ENCODE measurements around the gene ATL3. TPM values are rescaled to one million over a fixed set of nuclear protein-coding genes. Genes with fewer than 3 reads are reported as not detected.

Gene ATL3
- total and polyA plus RNA-seq, 2 donors (not counting 1 experiment from before 2014, with no cell fraction given), result 8.9 to 33.8 TPM

DNA sequence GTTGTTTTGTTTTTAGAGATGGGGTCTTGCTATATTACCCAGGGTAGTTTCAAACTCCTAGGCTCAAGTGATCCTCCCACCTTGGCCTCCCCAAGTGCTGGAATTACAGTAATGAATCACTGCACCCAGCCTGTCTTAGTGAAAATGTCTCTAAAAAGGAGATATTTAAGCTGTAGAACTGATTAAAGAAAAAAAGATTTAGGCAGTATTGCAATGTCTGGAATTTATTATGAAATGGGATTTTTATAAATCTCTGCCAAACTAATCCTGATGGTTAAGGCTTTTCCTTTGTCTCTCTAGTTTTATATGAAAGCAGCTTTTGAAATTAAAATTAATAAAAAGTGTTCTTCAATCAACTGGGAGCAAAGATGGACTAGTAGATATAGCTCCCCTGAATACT, 59.0 kb downstream of the ATL3 start:
- H3K9ac ChIP-seq (ENCODE audit: low read length), result no peak overlapping the region
- peaks cover 16 to 17% of the 10 kb centered on the region in 2 donors for H3K4me1 ChIP-seq (ENCODE audit: control insufficient read depth in 2 of 2, insufficient read depth in 2 of 2, low read length in 2 of 2)
- H2AFZ ChIP-seq (ENCODE audit: insufficient read depth, low read depth, low read length, poor library complexity, severe bottlenecking), result no peak overlapping the region
- no peaks in the 10 kb centered on the region for H4K20me1 ChIP-seq (ENCODE audit: control insufficient read depth, insufficient read depth, low read length, poor library complexity, severe bottlenecking)
- CTCF ChIA-PET, result interaction anchor here (0.7 kb wide), 1 partner anchor 11 kb away, joined by 3 read pairs; no protein-coding TSS in a partner anchor
- peaks cover 17% of the 10 kb centered on the region for H3K27me3 Mint-ChIP-seq
- ATAC-seq (ENCODE audit: low read depth) (no peak), DNase-seq (no peak)
- no peak overlapping the region for H3K4me2 ChIP-seq (replicated peaks; ENCODE audit: low read depth, low read length, poor library complexity, severe bottlenecking)
- peaks cover 17% of the 10 kb centered on the region for H3K4me1 Mint-ChIP-seq
- H3K27ac Mint-ChIP-seq, result no peak overlapping the region
- H3K9me3 Mint-ChIP-seq (ENCODE audit: insufficient read depth), result no peaks in the 10 kb centered on the region
- intact Hi-C loops (cut with micrococcal nuclease), result loop anchor here (5.0 kb wide), 1 partner anchor 40 kb away; no protein-coding TSS in a partner anchor
- no peaks in the 10 kb centered on the region for H3K36me3 ChIP-seq (replicated peaks in 1 of 2; ENCODE audit: control extremely low read depth in 1 of 2, control insufficient read depth in 1 of 2, extremely low read depth in 1 of 2, insufficient read depth in 2 of 2, low read length in 1 of 2)
- H3K4me3 ChIP-seq (ENCODE audit: control extremely low read depth in 1 of 5, extremely low read depth in 1 of 5, insufficient read depth in 1 of 5, low read depth in 2 of 5, low read length in 4 of 5), result no peak overlapping the region
- no peak overlapping the region for H3K27ac ChIP-seq (ENCODE audit: low read length in 2 of 2)
- peaks cover 0 to 9% (median 0%) of the 10 kb centered on the region in 3 donors for H3K9me3 ChIP-seq (ENCODE audit: control extremely low read depth in 1 of 3, control insufficient read depth in 2 of 3, insufficient read depth in 1 of 3, low read length in 2 of 3)
- H3K4me3 Mint-ChIP-seq, result no peak overlapping the region
- POLR2A ChIA-PET, result no interaction called here
- TF ChIP-seq EZH2 (IDR thresholded peaks at IDR 0.05; ENCODE audit: borderline replicate concordance, insufficient read depth, low read depth, low read length, poor library complexity, severe bottlenecking), result no peak
- TF ChIP-seq CTCF (IDR thresholded peaks at IDR 0.05), result no peak
- H3K79me2 ChIP-seq (ENCODE audit: control insufficient read depth, insufficient read depth, low read length), result no peaks in the 10 kb centered on the region
- peaks cover 0 to 14% (median 7%) of the 10 kb centered on the region in 4 experiments for H3K27me3 ChIP-seq (replicated peaks in 1 of 4; ENCODE audit: control extremely low read depth in 1 of 4, control insufficient read depth in 3 of 4, insufficient read depth in 4 of 4, low read length in 3 of 4)

DNA sequence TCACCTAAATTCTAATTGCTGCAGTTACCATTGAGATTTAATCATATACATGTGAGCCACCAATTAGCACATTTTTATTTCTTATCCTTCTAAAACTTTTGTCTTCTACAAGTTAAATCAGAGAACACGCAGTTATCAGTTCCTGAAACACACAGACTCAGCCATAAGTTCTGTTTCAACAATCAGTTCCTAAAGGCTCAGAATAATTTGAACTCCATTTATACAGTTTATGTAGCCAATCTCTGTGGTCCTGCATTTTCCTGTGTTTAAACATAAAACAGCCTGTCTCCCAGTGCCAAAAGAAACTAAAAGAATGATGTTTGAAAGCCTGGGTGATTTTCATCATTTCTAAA, 59.8 kb downstream of the ATL3 start:
- intact Hi-C loops (cut with micrococcal nuclease), result loop anchor here (5.0 kb wide), 1 partner anchor 39 kb away; no protein-coding TSS in a partner anchor
- H3K4me2 ChIP-seq (replicated peaks; ENCODE audit: low read depth, low read length, poor library complexity, severe bottlenecking), result no peak overlapping the region

More for the DNA sequence above, 59.8 kb downstream of the ATL3 start:
- Histone ChIP-seq H2AFZ (ENCODE audit: insufficient read depth, low read depth, low read length, poor library complexity, severe bottlenecking) (no peak overlapping the region), H3K4me3 (ENCODE audit: control extremely low read depth in 1 of 5, extremely low read depth in 1 of 5, insufficient read depth in 1 of 5, low read depth in 2 of 5, low read length in 4 of 5) (no peak overlapping the region), H3K36me3 (replicated peaks in 1 of 2; ENCODE audit: control extremely low read depth in 1 of 2, control insufficient read depth in 1 of 2, extremely low read depth in 1 of 2, insufficient read depth in 2 of 2, low read length in 1 of 2) (no peaks in the 10 kb centered on the region), H4K20me1 (ENCODE audit: control insufficient read depth, insufficient read depth, low read length, poor library complexity, severe bottlenecking) (no peaks in the 10 kb centered on the region), H3K27me3 (replicated peaks in 1 of 4; ENCODE audit: control extremely low read depth in 1 of 4, control insufficient read depth in 3 of 4, insufficient read depth in 4 of 4, low read length in 3 of 4) (peaks cover 0 to 14% (median 7%) of the 10 kb centered on the region in 4 experiments), H3K9me3 (ENCODE audit: control extremely low read depth in 1 of 3, control insufficient read depth in 2 of 3, insufficient read depth in 1 of 3, low read length in 2 of 3) (peaks cover 0 to 9% (median 0%) of the 10 kb centered on the region in 3 donors), H3K79me2 (ENCODE audit: control insufficient read depth, insufficient read depth, low read length) (no peaks in the 10 kb centered on the region), H3K27ac (ENCODE audit: low read length in 2 of 2) (no peak overlapping the region), H3K4me1 (ENCODE audit: control insufficient read depth in 2 of 2, insufficient read depth in 2 of 2, low read length in 2 of 2) (peaks cover 16 to 17% of the 10 kb centered on the region in 2 donors), H3K9ac (ENCODE audit: low read length) (no peak overlapping the region)
- H3K27me3 Mint-ChIP-seq, result peaks cover 17% of the 10 kb centered on the region
- 83% methylated on average over 1 of the region's 1 CpG for WGBS (ENCODE audit: insufficient coverage)
- no peaks in the 10 kb centered on the region for H3K9me3 Mint-ChIP-seq (ENCODE audit: insufficient read depth)
- DNase-seq (no peak), ATAC-seq (ENCODE audit: low read depth) (no peak)
- ChIA-PET POLR2A (no interaction called here), CTCF (interaction anchor here (0.7 kb wide), 1 partner anchor 10 kb away, joined by 3 read pairs; no protein-coding TSS in a partner anchor)
- no peak for TF ChIP-seq CTCF (IDR thresholded peaks at IDR 0.05)
- TF ChIP-seq EZH2 (IDR thresholded peaks at IDR 0.05; ENCODE audit: borderline replicate concordance, insufficient read depth, low read depth, low read length, poor library complexity, severe bottlenecking), result no peak
- H3K27ac Mint-ChIP-seq, result no peak overlapping the region
- H3K4me1 Mint-ChIP-seq, result peaks cover 17% of the 10 kb centered on the region
- no peak overlapping the region for H3K4me3 Mint-ChIP-seq
